ENCODE measurements around the gene SOCS4.

GRCh38 chr14:55088356-55088755 is 61.3 kb downstream of the SOCS4 start:
- TF ChIP-seq CTCF (IDR thresholded peaks at IDR 0.05; ENCODE audit: insufficient read depth, low read length, poor library complexity, severe bottlenecking) (no peak), EZH2phosphoT487 (conservative IDR thresholded peaks at IDR 0.05; ENCODE audit: low read length) (no peak)

All from SU-DHL-6 (cell line).